Mononuclear cell (primary cell): ENCODE data around the gene NUTM2E. TPM values are rescaled to one million over a fixed set of nuclear protein-coding genes. Genes with fewer than 3 reads are reported as not detected.
A peak's percentile ranks its signal among the peaks of the same experiment; 100 is the strongest.
"Not testable (repeated sequence)": the region's sequence is repeated elsewhere in the genome, so short reads cannot be mapped to it uniquely, and the experiment has no call there.

Experiments used
- H3K27me3 ChIP-seq: 2 replicates; pipeline ENCODE4 v1.6.0; 2011; ENCODE audit warnings: low read length, control low read depth; ENCODE audit not compliant: insufficient read depth
- H3K4me1 ChIP-seq: 2 replicates; pipeline ENCODE4 v1.5.1; 2011; ENCODE audit warnings: mild to moderate bottlenecking, low read length, control low read depth; ENCODE audit not compliant: insufficient read depth
- H3K4me3 ChIP-seq: 2 replicates; pipeline ENCODE4 v1.5.1; 2011; ENCODE audit warnings: mild to moderate bottlenecking, low read length, moderate library complexity
- H3K9me3 ChIP-seq: 2 replicates; pipeline ENCODE4 v1.5.1; 2011; ENCODE audit warnings: low read depth, mild to moderate bottlenecking, control low read depth, low read length
- total RNA-seq: library from RNA; depleted of rRNA; stranded (reverse); fragments of >200 nt; gene quantifications from one replicate; pipeline ENCODE4 v1.2.3, GENCODE V29; 2012

The NUTM2E gene, protein sequence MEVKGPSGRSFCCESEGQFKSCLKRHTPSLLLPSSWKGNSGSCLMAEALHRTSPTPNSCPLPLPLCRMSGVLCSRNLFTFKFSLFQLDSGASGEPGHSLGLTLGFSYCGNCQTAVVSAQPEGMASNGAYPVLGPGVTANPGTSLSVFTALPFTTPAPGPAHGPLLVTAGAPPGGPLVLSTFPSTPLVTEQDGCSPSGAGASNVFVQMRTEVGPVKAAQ (N-terminal part only)
- total RNA-seq: 0.42 TPM

DNA sequence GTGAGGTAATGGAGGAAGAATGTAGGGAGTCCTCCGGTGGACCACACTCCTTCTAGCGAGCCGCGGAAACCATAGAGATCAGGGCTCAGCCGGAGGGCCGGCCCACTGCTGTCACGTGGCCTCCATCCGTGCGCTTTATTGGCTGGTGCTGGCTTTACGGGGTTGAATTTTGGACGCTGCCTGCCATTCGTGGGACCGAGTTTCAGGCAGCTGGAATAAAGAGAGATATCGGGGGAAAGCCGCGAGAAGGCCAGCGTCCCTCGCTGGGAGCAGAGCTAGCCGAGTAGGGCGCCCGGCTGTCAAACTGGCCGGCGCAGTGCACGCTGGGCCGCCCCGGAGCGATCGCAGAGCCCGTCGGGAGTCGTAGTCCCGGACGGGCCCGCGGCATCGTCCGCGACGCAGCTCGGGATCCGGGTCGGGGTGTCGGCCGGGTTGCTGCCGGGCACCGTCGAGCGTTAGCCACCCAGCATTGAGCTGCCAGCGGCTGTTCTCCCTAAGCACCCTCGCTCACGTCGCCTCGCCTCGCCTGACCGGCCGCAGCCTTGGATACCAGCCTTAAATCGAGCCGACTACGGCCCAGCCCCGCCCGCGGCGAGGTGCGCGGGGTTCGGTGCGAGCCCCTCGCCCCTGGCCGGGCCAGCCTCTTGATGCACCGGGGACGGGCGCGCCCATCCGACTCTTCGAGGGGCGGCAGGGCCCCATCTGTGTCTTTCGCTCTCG is at the start of gene NUTM2E:
TSS of gene NUTM2E (plus strand) at position 244 of the 720 bp plus-strand sequence. CDS start 15,002 bp downstream, outside the sequence.
- not testable (repeated sequence) for H3K9me3 ChIP-seq, H3K27me3 ChIP-seq, H3K4me1 ChIP-seq
- peak within 1 kb of the TSS; percentile 51 for H3K4me3 ChIP-seq

DNA sequence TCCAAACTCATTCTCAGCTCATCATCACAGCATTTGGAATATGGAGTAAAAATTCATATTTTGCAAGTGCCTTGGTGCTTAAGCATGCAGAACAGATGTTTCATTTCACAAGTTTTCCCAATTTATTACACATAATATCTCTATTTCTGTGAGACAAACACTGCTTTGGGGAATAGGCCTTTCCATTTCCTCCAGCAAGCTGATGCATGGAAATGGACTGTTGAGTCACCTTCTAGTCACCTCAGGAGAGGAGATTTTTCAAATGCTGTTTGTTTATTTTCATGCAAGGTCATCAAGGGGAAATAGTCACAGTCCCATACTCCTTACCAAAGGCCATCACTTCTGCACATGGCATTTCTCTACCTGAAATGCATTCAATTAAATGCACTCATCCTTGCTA is 48.5 kb upstream of the NUTM2E start:
- H3K4me1 ChIP-seq, H3K27me3 ChIP-seq, H3K4me3 ChIP-seq, H3K9me3 ChIP-seq: not testable (repeated sequence)

DNA sequence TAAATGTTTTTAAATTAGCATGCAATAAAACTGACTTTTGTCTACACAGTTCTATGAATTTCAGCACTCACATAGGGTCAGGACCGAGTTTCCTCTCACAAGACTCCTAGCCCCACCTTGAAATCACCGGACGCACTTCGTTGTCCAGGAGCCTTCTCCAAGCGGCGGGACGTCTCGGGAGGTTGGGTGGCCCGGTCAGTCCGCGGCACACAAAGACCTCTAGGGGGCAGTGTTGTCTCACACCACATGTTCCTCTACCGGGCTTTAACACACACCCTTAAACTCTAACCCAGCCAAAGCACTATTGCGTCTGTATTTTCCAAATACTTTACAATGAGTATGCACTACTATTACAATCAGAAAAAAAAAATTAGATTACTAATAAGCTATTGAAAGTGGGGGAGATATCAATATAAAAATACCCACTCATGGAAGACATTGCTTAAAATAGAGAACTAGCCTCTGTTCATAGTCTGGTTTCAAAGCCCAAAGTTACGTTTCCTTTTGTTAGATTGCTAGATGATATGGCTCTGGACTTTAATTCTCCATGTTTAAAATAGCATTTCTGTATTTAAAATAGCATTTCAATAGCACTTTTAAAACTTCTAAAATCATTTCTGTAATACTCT is 47.1 kb upstream of the NUTM2E start:
- not testable (repeated sequence) for H3K9me3 ChIP-seq, H3K27me3 ChIP-seq, H3K4me3 ChIP-seq, H3K4me1 ChIP-seq

DNA sequence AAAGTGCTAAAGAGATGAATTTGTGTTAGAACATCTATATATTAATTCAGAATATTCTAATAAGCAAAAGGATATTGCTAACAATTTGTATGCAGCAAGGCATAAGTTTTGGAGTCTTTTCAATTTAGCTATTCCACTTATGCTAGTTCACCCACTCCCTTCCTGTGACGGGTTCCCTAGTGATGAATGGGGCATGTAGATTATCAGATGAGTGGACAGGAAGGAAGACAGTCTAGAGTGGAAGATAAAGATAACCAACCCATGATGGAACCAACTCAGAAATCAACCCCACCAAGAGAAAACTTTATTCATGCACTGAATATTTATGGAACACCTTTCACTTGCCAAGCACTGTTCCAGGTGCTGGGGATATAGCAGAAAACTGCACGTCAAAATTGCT is 46.5 kb upstream of the NUTM2E start:
- not testable (repeated sequence) for H3K4me1 ChIP-seq, H3K4me3 ChIP-seq, H3K9me3 ChIP-seq

DNA sequence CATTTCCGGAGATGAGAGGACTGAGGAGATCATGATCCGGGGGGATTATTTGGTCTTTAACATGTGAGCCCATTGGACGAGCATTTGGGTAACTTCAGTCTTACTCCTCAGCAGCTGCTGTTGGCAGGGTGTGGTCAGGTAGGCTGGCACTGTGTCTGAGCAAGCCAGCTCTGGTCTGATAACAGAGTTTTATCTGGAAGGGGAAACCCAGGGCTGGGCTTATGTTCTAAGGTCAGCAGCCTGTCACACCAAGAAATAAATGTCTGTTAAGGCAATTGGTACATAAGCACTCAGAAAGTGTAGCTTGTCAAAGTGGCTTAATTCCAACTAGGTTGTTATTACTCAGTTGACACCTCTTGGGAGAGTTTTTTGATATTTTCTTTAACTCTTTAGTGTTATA is 45.0 kb upstream of the NUTM2E start:
- H3K9me3 ChIP-seq, H3K4me3 ChIP-seq, H3K27me3 ChIP-seq, H3K4me1 ChIP-seq: not testable (repeated sequence)

More for the DNA sequence above, 46.5 kb upstream of the NUTM2E start:
- H3K27me3 ChIP-seq: not testable (repeated sequence)

DNA sequence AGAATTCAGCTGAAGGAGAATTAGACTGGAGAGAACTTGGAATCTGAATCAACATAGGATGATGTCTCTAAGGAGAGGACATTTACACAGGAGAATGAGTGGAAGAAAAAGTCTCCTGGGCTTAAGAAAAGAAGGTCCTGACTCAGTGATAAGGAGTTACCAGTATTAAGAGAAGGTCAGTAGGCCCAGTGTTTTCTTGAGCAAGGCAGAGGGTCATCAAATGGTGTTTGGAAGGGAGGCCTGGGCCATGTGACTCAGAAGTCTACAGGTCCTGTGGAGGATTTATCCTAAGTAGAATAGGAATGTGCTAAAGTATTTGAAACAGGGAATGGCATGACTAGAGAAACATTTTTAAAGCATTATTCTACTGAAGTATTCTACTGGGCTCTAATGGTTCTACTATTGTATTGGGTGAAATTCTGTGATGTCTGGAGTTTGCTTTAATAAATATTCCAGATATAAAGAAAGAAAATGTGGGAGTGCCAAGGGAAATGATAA is 39.0 kb upstream of the NUTM2E start:
- not testable (repeated sequence) for H3K9me3 ChIP-seq, H3K4me3 ChIP-seq

DNA sequence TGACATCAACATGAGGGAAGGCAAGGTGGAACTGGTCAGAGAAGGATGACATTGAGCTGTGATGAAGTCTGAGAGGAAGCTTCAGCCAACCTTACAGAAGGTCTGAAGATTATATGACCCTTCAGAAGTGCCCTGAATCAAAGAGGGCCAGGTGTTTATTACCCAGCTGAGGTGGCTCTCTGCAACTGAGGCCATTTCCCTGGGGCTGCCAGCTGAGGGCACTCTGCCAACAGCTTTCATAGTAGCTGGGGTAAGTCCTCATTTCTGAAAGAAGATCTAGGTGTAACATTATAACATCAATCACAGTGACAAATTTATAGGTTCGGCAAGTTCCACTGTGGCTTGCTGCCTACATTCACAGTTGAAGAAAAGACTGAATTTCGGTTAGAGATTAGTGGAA is 37.2 kb upstream of the NUTM2E start:
- not testable (repeated sequence) for H3K27me3 ChIP-seq, H3K4me1 ChIP-seq, H3K4me3 ChIP-seq, H3K9me3 ChIP-seq

More for the DNA sequence above, 39.0 kb upstream of the NUTM2E start:
- H3K27me3 ChIP-seq, H3K4me1 ChIP-seq: not testable (repeated sequence)

DNA sequence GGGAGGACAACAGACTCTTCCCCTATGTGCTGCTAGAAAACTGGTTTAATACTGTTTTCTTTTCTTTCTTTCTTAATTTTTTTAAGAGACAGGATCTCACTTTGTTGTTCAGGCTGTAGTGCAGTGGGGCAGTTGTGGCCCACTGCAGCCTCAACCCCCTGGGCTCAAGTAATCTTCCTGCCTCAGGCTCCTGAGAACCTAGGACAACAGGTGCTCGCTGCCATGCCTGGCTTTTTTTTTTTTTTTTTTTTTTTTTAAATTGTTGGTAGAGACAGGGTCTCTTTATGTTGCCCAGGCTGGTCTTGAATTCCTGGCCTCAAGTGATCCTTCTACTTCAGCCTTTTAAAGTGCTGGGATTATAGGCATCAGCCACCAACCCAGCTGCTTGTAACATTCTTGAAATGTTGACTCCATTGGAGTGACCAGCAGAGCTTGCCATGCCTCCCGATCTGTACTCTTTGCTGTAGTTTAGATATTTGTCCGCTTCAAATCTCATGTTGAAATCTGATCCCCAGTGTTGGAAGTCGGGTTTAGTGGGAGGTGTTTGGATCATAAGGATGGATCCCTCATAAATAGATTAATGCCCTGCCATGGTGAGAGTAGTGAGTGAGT is 34.5 kb upstream of the NUTM2E start:
- not testable (repeated sequence) for H3K4me3 ChIP-seq, H3K27me3 ChIP-seq, H3K9me3 ChIP-seq, H3K4me1 ChIP-seq

DNA sequence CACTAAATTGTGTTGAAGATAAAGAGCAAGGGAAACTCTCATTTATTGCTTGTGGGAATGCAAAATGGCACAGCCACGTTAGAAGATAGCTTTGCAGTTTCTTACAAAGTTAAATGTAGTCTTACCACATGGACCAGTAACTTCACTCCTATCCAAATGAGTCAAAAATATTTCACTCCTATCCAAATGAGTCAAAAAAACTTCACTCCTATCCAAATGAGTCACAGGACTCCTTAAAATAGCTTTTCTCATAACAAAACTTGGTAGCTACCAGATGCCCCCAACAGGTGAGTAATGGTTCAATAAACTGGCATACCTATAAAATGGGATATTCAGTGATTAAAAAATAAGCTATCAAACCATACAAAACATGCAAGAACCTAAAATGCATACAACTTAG is 27.2 kb upstream of the NUTM2E start:
- H3K9me3 ChIP-seq, H3K4me3 ChIP-seq: not testable (repeated sequence)

DNA sequence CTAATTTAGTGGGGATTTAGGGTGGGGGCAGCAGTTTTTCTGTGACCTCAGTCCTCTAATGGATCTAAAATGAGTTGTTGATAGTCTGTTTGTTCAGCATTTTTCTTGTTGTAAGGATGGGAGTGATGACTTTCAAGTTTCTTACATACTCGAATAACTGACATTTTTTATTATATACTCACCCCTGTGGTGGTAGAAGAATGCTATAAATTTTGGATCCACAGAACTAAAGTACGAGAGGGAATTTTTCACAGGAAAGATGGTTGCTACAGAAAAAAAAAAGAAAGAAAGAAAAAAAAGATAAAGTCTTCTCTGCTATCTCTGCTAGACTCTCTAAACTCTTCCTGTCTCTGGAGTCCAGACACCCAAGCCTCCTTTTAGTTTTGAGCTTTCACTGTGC is 20.7 kb upstream of the NUTM2E start:
- not testable (repeated sequence) for H3K27me3 ChIP-seq, H3K9me3 ChIP-seq, H3K4me3 ChIP-seq, H3K4me1 ChIP-seq

More for the DNA sequence above, 27.2 kb upstream of the NUTM2E start:
- H3K4me1 ChIP-seq, H3K27me3 ChIP-seq: not testable (repeated sequence)

DNA sequence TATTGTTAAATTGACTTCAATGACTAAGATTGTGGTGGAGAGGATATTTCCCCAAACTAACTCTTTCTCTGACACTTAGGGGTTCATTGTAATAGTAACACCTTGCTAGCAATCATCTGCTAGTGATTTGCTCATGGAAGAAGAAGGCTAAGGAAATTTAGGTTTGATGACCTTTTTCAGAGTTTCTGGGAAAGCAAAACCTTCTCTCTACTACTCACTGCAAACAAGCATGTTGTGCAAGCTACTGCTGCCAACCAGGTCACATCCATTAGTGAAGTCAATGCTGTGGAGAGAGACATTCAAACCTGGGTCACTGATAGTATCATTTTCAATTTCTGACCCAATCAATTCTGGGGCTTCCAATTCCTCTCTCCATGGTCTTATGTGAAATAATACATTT is 14.6 kb upstream of the NUTM2E start:
- H3K4me1 ChIP-seq, H3K9me3 ChIP-seq, H3K27me3 ChIP-seq: not testable (repeated sequence)

DNA sequence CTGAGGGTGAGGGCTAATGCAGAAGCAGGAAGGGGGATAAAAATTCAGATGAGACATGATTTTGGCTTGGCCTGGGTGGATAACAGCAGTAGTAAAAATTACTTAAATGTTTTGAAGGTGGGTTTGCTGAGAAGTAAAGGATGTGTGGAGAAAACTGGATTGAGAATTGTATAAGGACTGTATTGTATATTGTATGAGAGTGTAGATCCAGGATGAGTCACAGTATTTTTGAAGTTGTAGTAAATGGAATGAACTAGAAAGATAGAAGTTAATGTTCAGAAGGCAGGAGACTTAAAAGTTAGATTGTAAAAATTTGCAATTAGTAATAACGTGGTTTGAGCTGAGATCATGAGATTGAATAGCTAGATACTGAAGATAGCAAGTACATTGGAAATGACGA is 10.2 kb upstream of the NUTM2E start:
- H3K4me1 ChIP-seq, H3K9me3 ChIP-seq, H3K27me3 ChIP-seq, H3K4me3 ChIP-seq: not testable (repeated sequence)

More for the DNA sequence above, 14.6 kb upstream of the NUTM2E start:
- not testable (repeated sequence) for H3K4me3 ChIP-seq

DNA sequence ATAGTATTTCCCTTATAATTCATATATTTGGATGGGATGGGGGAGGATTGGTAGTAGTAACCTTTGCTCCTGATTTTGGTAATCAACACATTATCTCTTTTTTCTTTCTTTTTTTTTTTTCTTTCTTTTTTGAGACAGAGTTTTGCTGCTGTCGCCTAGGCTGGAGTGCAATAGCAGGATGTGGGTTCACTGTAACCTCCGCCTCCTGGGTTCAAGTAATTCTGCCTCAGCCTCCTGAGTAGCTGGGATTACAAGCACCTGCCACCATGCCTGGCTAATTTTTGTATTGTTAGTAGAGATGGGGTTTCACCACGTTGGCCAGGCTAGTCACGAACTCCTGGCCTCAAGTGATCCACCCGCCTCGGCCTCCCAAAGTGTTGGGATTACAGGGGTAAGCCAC is 3.2 kb upstream of the NUTM2E start:
- not testable (repeated sequence) for H3K4me1 ChIP-seq, H3K4me3 ChIP-seq, H3K9me3 ChIP-seq, H3K27me3 ChIP-seq

DNA sequence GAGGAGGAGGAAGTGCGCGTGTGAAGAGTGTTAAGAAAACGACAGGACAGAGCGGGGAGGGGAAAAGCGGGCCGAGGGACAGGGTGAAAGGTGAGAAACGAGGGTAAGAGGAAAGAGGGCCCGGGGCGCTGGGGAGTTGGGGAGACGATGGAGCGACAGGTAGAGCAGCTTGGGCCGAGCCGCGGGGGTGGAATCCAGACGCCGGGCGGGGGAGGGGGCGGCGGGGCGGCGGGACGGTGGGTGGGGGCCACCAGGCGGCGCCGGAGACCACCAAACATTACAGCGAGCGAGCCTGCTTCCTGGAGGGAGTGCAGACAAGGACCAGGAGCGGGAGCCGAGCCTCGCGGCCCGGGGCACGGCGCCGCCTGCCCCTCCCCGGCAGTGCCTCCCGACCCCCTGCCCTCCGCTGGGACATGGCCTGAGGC is 940 bp upstream of the NUTM2E start:
- not testable (repeated sequence) for H3K9me3 ChIP-seq, H3K4me1 ChIP-seq, H3K27me3 ChIP-seq, H3K4me3 ChIP-seq

DNA sequence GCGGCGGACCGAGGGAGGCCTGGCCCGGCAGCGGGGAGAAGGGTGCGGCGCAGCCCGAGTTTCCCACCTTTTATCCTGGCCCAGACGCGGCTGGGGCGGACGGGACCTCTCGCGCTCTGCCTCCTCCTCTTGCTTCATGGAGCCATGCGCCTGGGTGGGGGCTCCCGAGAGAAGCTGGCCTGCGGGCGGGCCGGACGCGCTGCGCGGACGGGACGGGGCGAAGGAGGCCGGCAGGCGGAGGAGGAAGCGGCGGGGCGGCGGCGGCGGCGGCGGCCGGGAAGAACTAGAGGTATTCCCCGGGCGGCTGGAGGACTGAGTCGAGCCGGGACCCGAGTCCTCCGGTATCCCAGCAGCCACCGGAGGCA is 426 bp upstream of the NUTM2E start:
- H3K9me3 ChIP-seq, H3K4me1 ChIP-seq, H3K27me3 ChIP-seq: not testable (repeated sequence)
- H3K4me3 ChIP-seq: peak overlapping the region; percentile 51
